A549 (cell line): ENCODE results near the gene SAXO1.

Experiments
- EP300 ChIP-seq, 2 experiments: fragments of >200 bp; sonication (Bioruptor Twin); formaldehyde crosslinking; IDR thresholded peaks; 2 replicates in 1 of 2; 3 replicates in 1 of 2; pipeline ENCODE4 v1.6.1; 2016 to 2017
- JUN ChIP-seq, 2 experiments: fragments of >200 bp; sonication (Bioruptor Twin); formaldehyde crosslinking; IDR thresholded peaks; 2 replicates in 1 of 2; 3 replicates in 1 of 2; pipeline ENCODE4 v1.6.1; 2016 to 2017
- JUNB ChIP-seq: fragments of >200 bp; sonication (Bioruptor Twin); formaldehyde crosslinking; IDR thresholded peaks from 2 replicates; pipeline ENCODE4 v1.6.1; 2016
- MAFK ChIP-seq: fragments of 450-650 bp; IDR thresholded peaks from 2 replicates; pipeline ENCODE4 v1.6.1; 2014; ENCODE audit not compliant: partially characterized antibody
- POLR2A ChIP-seq: IDR thresholded peaks from 2 replicates; pipeline ENCODE4 v1.6.1; 2012; ENCODE audit warnings: mild to moderate bottlenecking, low read length
- POLR2AphosphoS2 ChIP-seq: conservative IDR thresholded peaks from 2 replicates; pipeline ENCODE4 v1.6.1; 2012; ENCODE audit warnings: low read length, improper control_type of control experiment, inconsistent platforms
- RFX5 ChIP-seq: fragments of 450-650 bp; IDR thresholded peaks from 2 replicates; pipeline ENCODE4 v1.7.1; 2014; ENCODE audit warnings: antibody characterized with exemption, mild to moderate bottlenecking, moderate library complexity
- SMC3 ChIP-seq: fragments of >200 bp; sonication (Bioruptor Twin); formaldehyde crosslinking; IDR thresholded peaks from 3 replicates; pipeline ENCODE4 v1.6.1; 2018; ENCODE audit warnings: inconsistent platforms
- ZFP36 ChIP-seq: fragments of 450-650 bp; IDR thresholded peaks from 2 replicates; pipeline ENCODE4 v1.6.1; 2014; ENCODE audit warnings: borderline replicate concordance; ENCODE audit not compliant: partially characterized antibody
- TF ChIP-seq, protein P1 (sequence below): fragments of >200 bp; sonication (Bioruptor Twin); formaldehyde crosslinking; IDR thresholded peaks from 3 replicates; pipeline ENCODE4 v1.5.1; 2016
- TF ChIP-seq, protein P2 (sequence below): fragments of 200-600 bp; sonication (generic); IDR thresholded peaks from 2 replicates; pipeline ENCODE4 v1.6.1; 2016; ENCODE audit warnings: antibody characterized with exemption, mild to moderate bottlenecking, moderate library complexity
- TF ChIP-seq, protein P3 (sequence below): fragments of 450-650 bp; IDR thresholded peaks from 2 replicates; pipeline ENCODE4 v1.6.1; 2014; ENCODE audit warnings: antibody characterized with exemption
- TF ChIP-seq, protein P4 (sequence below): IDR thresholded peaks from 2 replicates; pipeline ENCODE4 v1.6.1; 2012
- TF ChIP-seq, protein P5 (sequence below): fragments of 150-350 bp; IDR thresholded peaks from 2 replicates; pipeline ENCODE4 v1.6.1; 2014; ENCODE audit warnings: low read depth, mild to moderate bottlenecking, low read length

DNA sequence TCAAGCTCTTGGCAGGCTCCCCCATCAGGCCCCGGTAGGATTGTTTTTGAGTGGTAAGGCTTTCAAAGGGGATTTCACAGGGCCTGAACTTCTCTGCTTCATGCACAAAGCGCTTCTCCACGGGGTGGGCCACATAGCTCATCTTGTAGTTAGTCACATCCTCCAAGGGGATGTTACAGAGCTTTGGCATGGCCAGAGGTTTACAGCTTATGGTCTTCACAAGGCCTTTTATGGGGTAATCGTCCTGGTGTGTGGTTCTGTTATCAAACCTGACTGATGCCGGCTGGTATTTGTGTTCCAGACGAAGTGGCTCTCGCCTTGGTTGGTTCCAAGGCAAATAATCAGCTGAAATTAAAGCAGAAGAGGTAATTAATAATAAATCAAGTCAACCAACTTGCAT lies 104.3 kb downstream of the SAXO1 start:
- TF ChIP-seq, protein P1, sequence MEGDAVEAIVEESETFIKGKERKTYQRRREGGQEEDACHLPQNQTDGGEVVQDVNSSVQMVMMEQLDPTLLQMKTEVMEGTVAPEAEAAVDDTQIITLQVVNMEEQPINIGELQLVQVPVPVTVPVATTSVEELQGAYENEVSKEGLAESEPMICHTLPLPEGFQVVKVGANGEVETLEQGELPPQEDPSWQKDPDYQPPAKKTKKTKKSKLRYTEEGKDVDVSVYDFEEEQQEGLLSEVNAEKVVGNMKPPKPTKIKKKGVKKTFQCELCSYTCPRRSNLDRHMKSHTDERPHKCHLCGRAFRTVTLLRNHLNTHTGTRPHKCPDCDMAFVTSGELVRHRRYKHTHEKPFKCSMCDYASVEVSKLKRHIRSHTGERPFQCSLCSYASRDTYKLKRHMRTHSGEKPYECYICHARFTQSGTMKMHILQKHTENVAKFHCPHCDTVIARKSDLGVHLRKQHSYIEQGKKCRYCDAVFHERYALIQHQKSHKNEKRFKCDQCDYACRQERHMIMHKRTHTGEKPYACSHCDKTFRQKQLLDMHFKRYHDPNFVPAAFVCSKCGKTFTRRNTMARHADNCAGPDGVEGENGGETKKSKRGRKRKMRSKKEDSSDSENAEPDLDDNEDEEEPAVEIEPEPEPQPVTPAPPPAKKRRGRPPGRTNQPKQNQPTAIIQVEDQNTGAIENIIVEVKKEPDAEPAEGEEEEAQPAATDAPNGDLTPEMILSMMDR = no peak
- TF ChIP-seq, protein P2, sequence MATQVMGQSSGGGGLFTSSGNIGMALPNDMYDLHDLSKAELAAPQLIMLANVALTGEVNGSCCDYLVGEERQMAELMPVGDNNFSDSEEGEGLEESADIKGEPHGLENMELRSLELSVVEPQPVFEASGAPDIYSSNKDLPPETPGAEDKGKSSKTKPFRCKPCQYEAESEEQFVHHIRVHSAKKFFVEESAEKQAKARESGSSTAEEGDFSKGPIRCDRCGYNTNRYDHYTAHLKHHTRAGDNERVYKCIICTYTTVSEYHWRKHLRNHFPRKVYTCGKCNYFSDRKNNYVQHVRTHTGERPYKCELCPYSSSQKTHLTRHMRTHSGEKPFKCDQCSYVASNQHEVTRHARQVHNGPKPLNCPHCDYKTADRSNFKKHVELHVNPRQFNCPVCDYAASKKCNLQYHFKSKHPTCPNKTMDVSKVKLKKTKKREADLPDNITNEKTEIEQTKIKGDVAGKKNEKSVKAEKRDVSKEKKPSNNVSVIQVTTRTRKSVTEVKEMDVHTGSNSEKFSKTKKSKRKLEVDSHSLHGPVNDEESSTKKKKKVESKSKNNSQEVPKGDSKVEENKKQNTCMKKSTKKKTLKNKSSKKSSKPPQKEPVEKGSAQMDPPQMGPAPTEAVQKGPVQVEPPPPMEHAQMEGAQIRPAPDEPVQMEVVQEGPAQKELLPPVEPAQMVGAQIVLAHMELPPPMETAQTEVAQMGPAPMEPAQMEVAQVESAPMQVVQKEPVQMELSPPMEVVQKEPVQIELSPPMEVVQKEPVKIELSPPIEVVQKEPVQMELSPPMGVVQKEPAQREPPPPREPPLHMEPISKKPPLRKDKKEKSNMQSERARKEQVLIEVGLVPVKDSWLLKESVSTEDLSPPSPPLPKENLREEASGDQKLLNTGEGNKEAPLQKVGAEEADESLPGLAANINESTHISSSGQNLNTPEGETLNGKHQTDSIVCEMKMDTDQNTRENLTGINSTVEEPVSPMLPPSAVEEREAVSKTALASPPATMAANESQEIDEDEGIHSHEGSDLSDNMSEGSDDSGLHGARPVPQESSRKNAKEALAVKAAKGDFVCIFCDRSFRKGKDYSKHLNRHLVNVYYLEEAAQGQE = no peak
- TF ChIP-seq EP300 (IDR thresholded peaks at IDR 0.05) (no peak), POLR2A (no peak), ZFP36 (no peak), POLR2AphosphoS2 (no peak), SMC3 (no peak), JUN (IDR thresholded peaks at IDR 0.05) (no peak), MAFK (no peak), JUNB (no peak), RFX5 (no peak)
- TF ChIP-seq, protein P3, sequence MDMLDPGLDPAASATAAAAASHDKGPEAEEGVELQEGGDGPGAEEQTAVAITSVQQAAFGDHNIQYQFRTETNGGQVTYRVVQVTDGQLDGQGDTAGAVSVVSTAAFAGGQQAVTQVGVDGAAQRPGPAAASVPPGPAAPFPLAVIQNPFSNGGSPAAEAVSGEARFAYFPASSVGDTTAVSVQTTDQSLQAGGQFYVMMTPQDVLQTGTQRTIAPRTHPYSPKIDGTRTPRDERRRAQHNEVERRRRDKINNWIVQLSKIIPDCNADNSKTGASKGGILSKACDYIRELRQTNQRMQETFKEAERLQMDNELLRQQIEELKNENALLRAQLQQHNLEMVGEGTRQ = no peak
- TF ChIP-seq, protein P4, sequence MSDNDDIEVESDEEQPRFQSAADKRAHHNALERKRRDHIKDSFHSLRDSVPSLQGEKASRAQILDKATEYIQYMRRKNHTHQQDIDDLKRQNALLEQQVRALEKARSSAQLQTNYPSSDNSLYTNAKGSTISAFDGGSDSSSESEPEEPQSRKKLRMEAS = no peak
- TF ChIP-seq, protein P5, sequence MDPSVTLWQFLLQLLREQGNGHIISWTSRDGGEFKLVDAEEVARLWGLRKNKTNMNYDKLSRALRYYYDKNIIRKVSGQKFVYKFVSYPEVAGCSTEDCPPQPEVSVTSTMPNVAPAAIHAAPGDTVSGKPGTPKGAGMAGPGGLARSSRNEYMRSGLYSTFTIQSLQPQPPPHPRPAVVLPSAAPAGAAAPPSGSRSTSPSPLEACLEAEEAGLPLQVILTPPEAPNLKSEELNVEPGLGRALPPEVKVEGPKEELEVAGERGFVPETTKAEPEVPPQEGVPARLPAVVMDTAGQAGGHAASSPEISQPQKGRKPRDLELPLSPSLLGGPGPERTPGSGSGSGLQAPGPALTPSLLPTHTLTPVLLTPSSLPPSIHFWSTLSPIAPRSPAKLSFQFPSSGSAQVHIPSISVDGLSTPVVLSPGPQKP = no peak
